HCT116 (cell line): ENCODE results near the gene TPGS1. TPM values are rescaled to one million over a fixed set of nuclear protein-coding genes. Genes with fewer than 3 reads are reported as not detected.

Experiments used
- ATAC-seq: fragments of 200-7000 bp; cut with Tn5 transposase; 2 replicates; pipeline ENCODE4 v1.9.1; 2020; ENCODE audit warnings: mild to moderate bottlenecking, moderate library complexity
- BruUV-seq: library from RNA; stranded (reverse); fragments of 400-500 nt; replicated peaks from 2 replicates; lab custom pipeline; 2021; lab: Mats Ljungman, UMichigan
- CTCF ChIA-PET: fragments of 300-600 bp; sonication (Branson Sonifier 250); formaldehyde crosslinking; loops from one replicate; lab custom pipeline; 2021; ENCODE audit warnings: antibody characterized with exemption; lab: Charles Lee
- POLR2A ChIA-PET: fragments of 300-600, 350-600 bp; sonication (Branson Sonifier 250); formaldehyde crosslinking; loops from one replicate; lab custom pipeline; 2021; ENCODE audit warnings: antibody characterized with exemption; lab: Charles Lee
- RAD21 ChIA-PET, 2 experiments: fragments of 300-600 bp; sonication (Branson Sonifier 250); formaldehyde crosslinking; loops; one replicate each; lab custom pipeline; 2023; ENCODE audit warnings: low total read pairs in 2 of 2; ENCODE audit not compliant: uncharacterized antibody in 2 of 2, unreplicated experiment in 2 of 2, low non-redundant PET in 1 of 2; lab: Charles Lee
- DNase-seq: peaks from one replicate; pipeline ENCODE4 v3.0.0-alpha.2; 2010; ENCODE audit warnings: low read depth, low spot score
- H2AFZ ChIP-seq: fragments of 200-600 bp; shearing (Covaris generic), sonication (generic); 2 replicates; pipeline ENCODE4 v1.6.1; 2017; ENCODE audit warnings: low read depth, mixed run types, mixed read lengths, antibody characterized with exemption, low read length; ENCODE audit not compliant: poor library complexity, severe bottlenecking
- H3K27ac ChIP-seq: 2 replicates; pipeline ENCODE4 v1.5.1; 2012; ENCODE audit warnings: low read depth, low read length
- H3K27me3 ChIP-seq: fragments of 200-600 bp; sonication (generic); 2 replicates; pipeline ENCODE4 v1.6.1; 2016; ENCODE audit warnings: mixed run types, low read length, mixed read lengths; ENCODE audit not compliant: insufficient read depth
- H3K36me3 ChIP-seq, 2 experiments: fragments of 200-500 bp in 1 of 2; fragments of 200-600 bp in 1 of 2; sonication (Bioruptor generic) in 1 of 2; sonication (generic) in 1 of 2; 2 replicates each; pipeline versions ENCODE4 v1.5.1 to v1.6.1; 2014 to 2016; ENCODE audit warnings: low read length in 2 of 2, inconsistent platforms in 1 of 2, mixed read lengths in 1 of 2, mixed run types in 1 of 2; ENCODE audit not compliant: insufficient read depth in 2 of 2, control insufficient read depth in 1 of 2
- H3K4me1 ChIP-seq, 2 experiments: fragments of 200-600 bp in 1 of 2; sonication (generic) in 1 of 2; 2 replicates each; pipeline versions ENCODE4 v1.5.1 to v1.6.1; 2012 to 2017; ENCODE audit warnings: low read length in 2 of 2, inconsistent platforms in 1 of 2, mild to moderate bottlenecking in 1 of 2, mixed read lengths in 1 of 2, mixed run types in 1 of 2, moderate library complexity in 1 of 2; ENCODE audit not compliant: insufficient read depth in 2 of 2, control insufficient read depth in 1 of 2
- H3K4me2 ChIP-seq: fragments of 200-600 bp; sonication (generic); 2 replicates; pipeline ENCODE4 v1.6.1; 2017; ENCODE audit warnings: mixed run types, low read length, mixed read lengths
- H3K4me3 ChIP-seq, 2 experiments: fragments of 200-600 bp in 1 of 2; sonication (generic) in 1 of 2; replicated peaks in 1 of 2; 2 replicates each; pipeline ENCODE4 v1.5.1; 2011 to 2016; ENCODE audit warnings: low read length in 2 of 2, control low read depth in 1 of 2, low read depth in 1 of 2, mild to moderate bottlenecking in 1 of 2, mixed read lengths in 1 of 2, mixed run types in 1 of 2
- H3K79me2 ChIP-seq: fragments of 200-600 bp; sonication (generic); 2 replicates; pipeline ENCODE4 v1.6.1; 2017; ENCODE audit warnings: mild to moderate bottlenecking, mixed run types, low read length, moderate library complexity, mixed read lengths; ENCODE audit not compliant: insufficient read depth
- H3K9ac ChIP-seq: fragments of 200-600 bp; sonication (generic); 2 replicates; pipeline ENCODE4 v1.6.1; 2016; ENCODE audit warnings: low read length, mixed read lengths
- H3K9me2 ChIP-seq: fragments of 200-600 bp; sonication (generic), shearing (Covaris generic); 2 replicates; pipeline ENCODE4 v1.6.1; 2017; ENCODE audit warnings: mixed run types, mild to moderate bottlenecking, moderate library complexity; ENCODE audit not compliant: insufficient read depth
- H3K9me3 ChIP-seq, 2 experiments: fragments of 200-500 bp in 1 of 2; fragments of 200-600 bp in 1 of 2; sonication (Bioruptor generic) in 1 of 2; sonication (generic) in 1 of 2; 2 replicates each; pipeline ENCODE4 v1.6.1; 2014 to 2017; ENCODE audit warnings: low read length in 2 of 2, mixed read lengths in 2 of 2, inconsistent platforms in 1 of 2, low read depth in 1 of 2, mild to moderate bottlenecking in 1 of 2, mixed run types in 1 of 2, moderate library complexity in 1 of 2; ENCODE audit not compliant: control insufficient read depth in 1 of 2, insufficient read depth in 1 of 2
- H4K20me1 ChIP-seq: fragments of 200-600 bp; sonication (generic), shearing (Covaris generic); 2 replicates; pipeline ENCODE4 v1.6.1; 2017; ENCODE audit warnings: mixed run types, mild to moderate bottlenecking, moderate library complexity; ENCODE audit not compliant: insufficient read depth
- CBX3 ChIP-seq: IDR thresholded peaks from 2 replicates; pipeline ENCODE4 v1.6.1; 2012; ENCODE audit warnings: low read depth
- CEBPB ChIP-seq: IDR thresholded peaks from 2 replicates; pipeline ENCODE4 v1.6.1; 2012; ENCODE audit warnings: low read depth
- ELF1 ChIP-seq: IDR thresholded peaks from 2 replicates; pipeline ENCODE4 v1.6.1; 2012; ENCODE audit warnings: low read depth, borderline replicate concordance
- EZH2phosphoT487 ChIP-seq: fragments of 200-600 bp; IDR thresholded peaks from 2 replicates; pipeline ENCODE4 v1.6.1; 2018; ENCODE audit warnings: antibody characterized with exemption, borderline replicate concordance
- FOSL1 ChIP-seq: IDR thresholded peaks from 2 replicates; pipeline ENCODE4 v1.6.1; 2012; ENCODE audit warnings: low read depth
- JUND ChIP-seq: IDR thresholded peaks from 2 replicates; pipeline ENCODE4 v1.6.1; 2012
- RAD21 ChIP-seq: IDR thresholded peaks from 2 replicates; pipeline ENCODE4 v1.6.1; 2012; ENCODE audit warnings: low read depth, mild to moderate bottlenecking
- SIN3A ChIP-seq: IDR thresholded peaks from 2 replicates; pipeline ENCODE4 v1.6.1; 2012; ENCODE audit warnings: low read depth
- SP1 ChIP-seq: IDR thresholded peaks from 2 replicates; pipeline ENCODE4 v1.6.1; 2012; ENCODE audit warnings: low read depth
- TCF7L2 ChIP-seq: IDR thresholded peaks from 2 replicates; pipeline ENCODE4 v1.7.0; 2011; ENCODE audit warnings: borderline replicate concordance, inconsistent platforms; ENCODE audit not compliant: insufficient read depth, insufficient read length; ENCODE audit errors: extremely low read depth
- ZFX ChIP-seq: fragments of 450-650 bp; IDR thresholded peaks from 2 replicates; pipeline ENCODE4 v1.6.1; 2017
- ZNF274 ChIP-seq: fragments of 200-500 bp; sonication (Bioruptor generic); IDR thresholded peaks from 2 replicates; pipeline ENCODE4 v1.6.1; 2014; ENCODE audit warnings: mild to moderate bottlenecking, low read depth, low read length, inconsistent platforms
- intact Hi-C: fragments of 100-400 bp; cut with micrococcal nuclease; formaldehyde crosslinking; loops from 2 replicates; pipeline ENCODE4 v1.10.0; 2022
- total RNA-seq: library from RNA; stranded (reverse); gene quantifications from one replicate; pipeline ENCODE4 v1.2.1, GENCODE V29; 2021; ENCODE audit not compliant: unreplicated experiment
- TF ChIP-seq, protein P1 (sequence below): IDR thresholded peaks from 2 replicates; pipeline ENCODE4 v1.6.1; 2012; ENCODE audit warnings: low read depth
- TF ChIP-seq, protein P2 (sequence below): IDR thresholded peaks from 2 replicates; pipeline ENCODE4 v1.6.1; 2012

Gene TPGS1
- total RNA-seq, 1 experiment from 2014 or later = 19.1 TPM

- ChIA-PET RAD21 (no interaction called here), CTCF (no interaction called here), POLR2A (no interaction called here)
- intact Hi-C loops = no loop called here
- no peak overlapping the region for H3K9ac ChIP-seq
- H3K27ac ChIP-seq = no peak overlapping the region
- H3K9me3 ChIP-seq = no peaks in the 10 kb centered on the region
- H2AFZ ChIP-seq = no peak overlapping the region
- H3K79me2 ChIP-seq = peaks cover 12% of the 10 kb centered on the region
- H3K27me3 ChIP-seq = no peaks in the 10 kb centered on the region
- H4K20me1 ChIP-seq = no peaks in the 10 kb centered on the region
- H3K4me3 ChIP-seq = no peak overlapping the region
- BruUV-seq = no TSS peak
- no peak for DNase-seq
- H3K4me2 ChIP-seq = no peak overlapping the region
- TF ChIP-seq CEBPB (no peak), CBX3 (no peak), ELF1 (no peak), EZH2phosphoT487 (no peak), ZFX (no peak), SP1 (no peak), RAD21 (no peak), FOSL1 (no peak), TCF7L2 (no peak), ZNF274 (no peak), JUND (no peak), SIN3A (no peak)
- TF ChIP-seq, protein P1, sequence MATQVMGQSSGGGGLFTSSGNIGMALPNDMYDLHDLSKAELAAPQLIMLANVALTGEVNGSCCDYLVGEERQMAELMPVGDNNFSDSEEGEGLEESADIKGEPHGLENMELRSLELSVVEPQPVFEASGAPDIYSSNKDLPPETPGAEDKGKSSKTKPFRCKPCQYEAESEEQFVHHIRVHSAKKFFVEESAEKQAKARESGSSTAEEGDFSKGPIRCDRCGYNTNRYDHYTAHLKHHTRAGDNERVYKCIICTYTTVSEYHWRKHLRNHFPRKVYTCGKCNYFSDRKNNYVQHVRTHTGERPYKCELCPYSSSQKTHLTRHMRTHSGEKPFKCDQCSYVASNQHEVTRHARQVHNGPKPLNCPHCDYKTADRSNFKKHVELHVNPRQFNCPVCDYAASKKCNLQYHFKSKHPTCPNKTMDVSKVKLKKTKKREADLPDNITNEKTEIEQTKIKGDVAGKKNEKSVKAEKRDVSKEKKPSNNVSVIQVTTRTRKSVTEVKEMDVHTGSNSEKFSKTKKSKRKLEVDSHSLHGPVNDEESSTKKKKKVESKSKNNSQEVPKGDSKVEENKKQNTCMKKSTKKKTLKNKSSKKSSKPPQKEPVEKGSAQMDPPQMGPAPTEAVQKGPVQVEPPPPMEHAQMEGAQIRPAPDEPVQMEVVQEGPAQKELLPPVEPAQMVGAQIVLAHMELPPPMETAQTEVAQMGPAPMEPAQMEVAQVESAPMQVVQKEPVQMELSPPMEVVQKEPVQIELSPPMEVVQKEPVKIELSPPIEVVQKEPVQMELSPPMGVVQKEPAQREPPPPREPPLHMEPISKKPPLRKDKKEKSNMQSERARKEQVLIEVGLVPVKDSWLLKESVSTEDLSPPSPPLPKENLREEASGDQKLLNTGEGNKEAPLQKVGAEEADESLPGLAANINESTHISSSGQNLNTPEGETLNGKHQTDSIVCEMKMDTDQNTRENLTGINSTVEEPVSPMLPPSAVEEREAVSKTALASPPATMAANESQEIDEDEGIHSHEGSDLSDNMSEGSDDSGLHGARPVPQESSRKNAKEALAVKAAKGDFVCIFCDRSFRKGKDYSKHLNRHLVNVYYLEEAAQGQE = no peak
- TF ChIP-seq, protein P2, sequence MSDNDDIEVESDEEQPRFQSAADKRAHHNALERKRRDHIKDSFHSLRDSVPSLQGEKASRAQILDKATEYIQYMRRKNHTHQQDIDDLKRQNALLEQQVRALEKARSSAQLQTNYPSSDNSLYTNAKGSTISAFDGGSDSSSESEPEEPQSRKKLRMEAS = no peak
- no peak for ATAC-seq
- H3K4me1 ChIP-seq = 0 out of 4 replicates have a peak, but pooled peaks cover 0 to under 1% of the 10 kb centered on the region in 2 experiments
- no peaks in the 10 kb centered on the region for H3K9me2 ChIP-seq
- H3K36me3 ChIP-seq = peaks cover 19 to 23% of the 10 kb centered on the region in 2 experiments; a peak in 3 of 4 replicates
Measured at GRCh38 chr19:540867-541637, 33.8 kb downstream of the TPGS1 start.
